ENCODE measurements around the gene PLXNA2. TPM values are rescaled to one million over a fixed set of nuclear protein-coding genes. Genes with fewer than 3 reads are reported as not detected.

PLXNA2 gene
- total and polyA plus RNA-seq, 7 experiments from 2014 or later: 0.70 to 5.4 (median 1.4) TPM; not detected in 2

- Histone ChIP-seq H3K4me3 (ENCODE audit: low read length) (no peak overlapping the region), H3K27ac (ENCODE audit: low read depth, low read length) (no peak overlapping the region), H3K36me3 (ENCODE audit: control insufficient read depth in 2 of 3, insufficient read depth in 3 of 3, low read length in 3 of 3) (no peaks in the 10 kb centered on the region), H3K9me3 (ENCODE audit: control insufficient read depth in 2 of 3, low read length in 3 of 3) (no peaks in the 10 kb centered on the region), H3K27me3 (ENCODE audit: control insufficient read depth in 2 of 2, insufficient read depth in 2 of 2, low read length in 2 of 2) (no peaks in the 10 kb centered on the region), H3K4me1 (ENCODE audit: control insufficient read depth in 2 of 2, insufficient read depth in 2 of 2, low read length in 2 of 2) (no peaks in the 10 kb centered on the region)
- Mint-ChIP-seq H3K36me3 (no peaks in the 10 kb centered on the region), H3K27ac (no peak overlapping the region), H3K4me3 (no peak overlapping the region), H3K9me3 (peaks cover 0 to 2% (median 0%) of the 10 kb centered on the region in 11 donors), H3K27me3 (peaks cover 0 to 16% (median 4%) of the 10 kb centered on the region in 5 donors), H3K4me1 (no peaks in the 10 kb centered on the region)
- intact Hi-C loops (cut with micrococcal nuclease): no loop called here
- POLR2A ChIA-PET: interaction anchor here (0.6 kb wide), 1 partner anchor 31 kb away, joined by 5 read pairs; no protein-coding TSS in a partner anchor
- CTCF ChIA-PET: interaction anchor here (0.6 kb wide), 1 partner anchor 27 kb away, joined by 4 read pairs; no protein-coding TSS in a partner anchor
- DNase-seq (no peak), ATAC-seq (no peak)
These were observed 128.1 kb downstream of the PLXNA2 start for GRCh38 chr1:208115924-208116640.

- H3K4me1 Mint-ChIP-seq: no peaks in the 10 kb centered on the region
- H3K27me3 ChIP-seq (ENCODE audit: control insufficient read depth in 2 of 2, insufficient read depth in 2 of 2, low read length in 2 of 2): no peaks in the 10 kb centered on the region
- no peaks in the 10 kb centered on the region for H3K36me3 ChIP-seq (ENCODE audit: control insufficient read depth in 2 of 3, insufficient read depth in 3 of 3, low read length in 3 of 3)
- H3K4me1 ChIP-seq (ENCODE audit: control insufficient read depth in 2 of 2, insufficient read depth in 2 of 2, low read length in 2 of 2): no peaks in the 10 kb centered on the region
- DNase-seq: no peak
- H3K27ac Mint-ChIP-seq: no peak overlapping the region
- no peak for ATAC-seq
- ChIA-PET POLR2A (interaction anchor here (0.8 kb wide), 1 partner anchor 12 kb away, joined by 3 read pairs; no protein-coding TSS in a partner anchor), CTCF (no interaction called here)
- H3K4me3 Mint-ChIP-seq: no peak overlapping the region
- H3K9me3 ChIP-seq (ENCODE audit: control insufficient read depth in 2 of 3, low read length in 3 of 3): no peaks in the 10 kb centered on the region
- no peaks in the 10 kb centered on the region for H3K36me3 Mint-ChIP-seq
- H3K9me3 Mint-ChIP-seq: no peaks in the 10 kb centered on the region
- no peak overlapping the region for H3K4me3 ChIP-seq (ENCODE audit: low read length)
- intact Hi-C loops (cut with micrococcal nuclease): no loop called here
- H3K27ac ChIP-seq (ENCODE audit: low read depth, low read length): no peak overlapping the region
- peaks cover 0 to 16% (median 8%) of the 10 kb centered on the region in 5 donors for H3K27me3 Mint-ChIP-seq
These were observed 131.2 kb downstream of the PLXNA2 start for GRCh38 chr1:208113011-208113410.

- H3K27ac Mint-ChIP-seq: no peak overlapping the region
- ChIA-PET POLR2A (interaction anchor here (0.8 kb wide), 1 partner anchor 11 kb away, joined by 3 read pairs; no protein-coding TSS in a partner anchor), CTCF (no interaction called here)
- Histone ChIP-seq H3K36me3 (ENCODE audit: control insufficient read depth in 2 of 3, insufficient read depth in 3 of 3, low read length in 3 of 3) (no peaks in the 10 kb centered on the region), H3K4me3 (ENCODE audit: low read length) (no peak overlapping the region), H3K4me1 (ENCODE audit: control insufficient read depth in 2 of 2, insufficient read depth in 2 of 2, low read length in 2 of 2) (no peaks in the 10 kb centered on the region), H3K27me3 (ENCODE audit: control insufficient read depth in 2 of 2, insufficient read depth in 2 of 2, low read length in 2 of 2) (no peaks in the 10 kb centered on the region), H3K9me3 (ENCODE audit: control insufficient read depth in 2 of 3, low read length in 3 of 3) (no peaks in the 10 kb centered on the region), H3K27ac (ENCODE audit: low read depth, low read length) (no peak overlapping the region)
- H3K4me1 Mint-ChIP-seq: no peaks in the 10 kb centered on the region
- DNase-seq (no peak), ATAC-seq (no peak)
- no peak overlapping the region for H3K4me3 Mint-ChIP-seq
- intact Hi-C loops (cut with micrococcal nuclease): no loop called here
- no peaks in the 10 kb centered on the region for H3K36me3 Mint-ChIP-seq
- H3K27me3 Mint-ChIP-seq: peaks cover 0 to 16% (median 8%) of the 10 kb centered on the region in 5 donors
- no peaks in the 10 kb centered on the region for H3K9me3 Mint-ChIP-seq
These were observed 131.8 kb downstream of the PLXNA2 start for GRCh38 chr1:208112401-208112800.

GRCh38 chr1:208111646-208112190, 132.5 kb downstream of the PLXNA2 start:
- Histone ChIP-seq H3K4me3 (ENCODE audit: low read length) (no peak overlapping the region), H3K27ac (ENCODE audit: low read depth, low read length) (no peak overlapping the region), H3K27me3 (ENCODE audit: control insufficient read depth in 2 of 2, insufficient read depth in 2 of 2, low read length in 2 of 2) (no peaks in the 10 kb centered on the region), H3K4me1 (ENCODE audit: control insufficient read depth in 2 of 2, insufficient read depth in 2 of 2, low read length in 2 of 2) (no peaks in the 10 kb centered on the region), H3K9me3 (ENCODE audit: control insufficient read depth in 2 of 3, low read length in 3 of 3) (no peaks in the 10 kb centered on the region), H3K36me3 (ENCODE audit: control insufficient read depth in 2 of 3, insufficient read depth in 3 of 3, low read length in 3 of 3) (no peaks in the 10 kb centered on the region)
- ChIA-PET POLR2A (no interaction called here), CTCF (no interaction called here)
- intact Hi-C loops (cut with micrococcal nuclease): no loop called here
- no peak for DNase-seq
- Mint-ChIP-seq H3K9me3 (no peaks in the 10 kb centered on the region), H3K36me3 (no peaks in the 10 kb centered on the region), H3K27me3 (peaks cover 0 to 14% (median 8%) of the 10 kb centered on the region in 5 donors), H3K4me1 (no peaks in the 10 kb centered on the region), H3K4me3 (no peak overlapping the region), H3K27ac (no peak overlapping the region)
- no peak for ATAC-seq

GRCh38 chr1:208110296-208110695, 133.9 kb downstream of the PLXNA2 start:
- no peak for ATAC-seq
- no peaks in the 10 kb centered on the region for H3K36me3 ChIP-seq (ENCODE audit: control insufficient read depth in 2 of 3, insufficient read depth in 3 of 3, low read length in 3 of 3)
- intact Hi-C loops (cut with micrococcal nuclease): no loop called here
- H3K27ac Mint-ChIP-seq: no peak overlapping the region
- no peaks in the 10 kb centered on the region for H3K27me3 ChIP-seq (ENCODE audit: control insufficient read depth in 2 of 2, insufficient read depth in 2 of 2, low read length in 2 of 2)
- DNase-seq: no peak
- no peak overlapping the region for H3K27ac ChIP-seq (ENCODE audit: low read depth, low read length)
- CTCF ChIA-PET: no interaction called here
- no peaks in the 10 kb centered on the region for H3K36me3 Mint-ChIP-seq
- POLR2A ChIA-PET: no interaction called here
- H3K4me3 Mint-ChIP-seq: no peak overlapping the region
- H3K4me3 ChIP-seq (ENCODE audit: low read length): no peak overlapping the region
- H3K27me3 Mint-ChIP-seq: peaks cover 0 to 10% (median 4%) of the 10 kb centered on the region in 5 donors
- H3K9me3 Mint-ChIP-seq: no peaks in the 10 kb centered on the region
- H3K4me1 Mint-ChIP-seq: no peaks in the 10 kb centered on the region
- no peaks in the 10 kb centered on the region for H3K9me3 ChIP-seq (ENCODE audit: control insufficient read depth in 2 of 3, low read length in 3 of 3)
- H3K4me1 ChIP-seq (ENCODE audit: control insufficient read depth in 2 of 2, insufficient read depth in 2 of 2, low read length in 2 of 2): no peaks in the 10 kb centered on the region

- Mint-ChIP-seq H3K4me1 (no peaks in the 10 kb centered on the region), H3K4me3 (no peak overlapping the region), H3K27ac (no peak overlapping the region), H3K36me3 (no peaks in the 10 kb centered on the region), H3K27me3 (peaks cover 0 to 6% (median 4%) of the 10 kb centered on the region in 5 donors), H3K9me3 (no peaks in the 10 kb centered on the region)
- Histone ChIP-seq H3K27me3 (ENCODE audit: control insufficient read depth in 2 of 2, insufficient read depth in 2 of 2, low read length in 2 of 2) (no peaks in the 10 kb centered on the region), H3K4me1 (ENCODE audit: control insufficient read depth in 2 of 2, insufficient read depth in 2 of 2, low read length in 2 of 2) (no peaks in the 10 kb centered on the region), H3K4me3 (ENCODE audit: low read length) (no peak overlapping the region), H3K9me3 (ENCODE audit: control insufficient read depth in 2 of 3, low read length in 3 of 3) (no peaks in the 10 kb centered on the region), H3K27ac (ENCODE audit: low read depth, low read length) (no peak overlapping the region), H3K36me3 (ENCODE audit: control insufficient read depth in 2 of 3, insufficient read depth in 3 of 3, low read length in 3 of 3) (no peaks in the 10 kb centered on the region)
- POLR2A ChIA-PET: no interaction called here
- DNase-seq (no peak), ATAC-seq (no peak)
- intact Hi-C loops (cut with micrococcal nuclease): no loop called here
- CTCF ChIA-PET: no interaction called here
These were observed 135.4 kb downstream of the PLXNA2 start for GRCh38 chr1:208108646-208109330.

All from naive thymus-derived CD4-positive, alpha-beta T cell (primary cell).